Breast epithelium (tissue), 3 donors: ENCODE measurements around the gene RFLNA.

Experiments used
- POLR2A ChIP-seq: fragments of 450-650 bp; IDR thresholded peaks from one replicate; pipeline ENCODE4 v1.6.1; 2016; ENCODE audit warnings: antibody characterized with exemption, mild to moderate bottlenecking, moderate library complexity
- POLR2AphosphoS5 ChIP-seq, 3 donors: sonication (generic); formaldehyde crosslinking; IDR thresholded peaks; one replicate each; pipeline ENCODE4 v1.6.1; 2017; ENCODE audit warnings: antibody characterized with exemption in 3 of 3
- TF ChIP-seq, protein P1 (sequence below), 3 donors: fragments of 450-650 bp; IDR thresholded peaks; one replicate each; pipeline ENCODE4 v1.5.1; 2016 to 2017; ENCODE audit warnings: antibody characterized with exemption in 3 of 3, mild to moderate bottlenecking in 3 of 3, moderate library complexity in 3 of 3

DNA sequence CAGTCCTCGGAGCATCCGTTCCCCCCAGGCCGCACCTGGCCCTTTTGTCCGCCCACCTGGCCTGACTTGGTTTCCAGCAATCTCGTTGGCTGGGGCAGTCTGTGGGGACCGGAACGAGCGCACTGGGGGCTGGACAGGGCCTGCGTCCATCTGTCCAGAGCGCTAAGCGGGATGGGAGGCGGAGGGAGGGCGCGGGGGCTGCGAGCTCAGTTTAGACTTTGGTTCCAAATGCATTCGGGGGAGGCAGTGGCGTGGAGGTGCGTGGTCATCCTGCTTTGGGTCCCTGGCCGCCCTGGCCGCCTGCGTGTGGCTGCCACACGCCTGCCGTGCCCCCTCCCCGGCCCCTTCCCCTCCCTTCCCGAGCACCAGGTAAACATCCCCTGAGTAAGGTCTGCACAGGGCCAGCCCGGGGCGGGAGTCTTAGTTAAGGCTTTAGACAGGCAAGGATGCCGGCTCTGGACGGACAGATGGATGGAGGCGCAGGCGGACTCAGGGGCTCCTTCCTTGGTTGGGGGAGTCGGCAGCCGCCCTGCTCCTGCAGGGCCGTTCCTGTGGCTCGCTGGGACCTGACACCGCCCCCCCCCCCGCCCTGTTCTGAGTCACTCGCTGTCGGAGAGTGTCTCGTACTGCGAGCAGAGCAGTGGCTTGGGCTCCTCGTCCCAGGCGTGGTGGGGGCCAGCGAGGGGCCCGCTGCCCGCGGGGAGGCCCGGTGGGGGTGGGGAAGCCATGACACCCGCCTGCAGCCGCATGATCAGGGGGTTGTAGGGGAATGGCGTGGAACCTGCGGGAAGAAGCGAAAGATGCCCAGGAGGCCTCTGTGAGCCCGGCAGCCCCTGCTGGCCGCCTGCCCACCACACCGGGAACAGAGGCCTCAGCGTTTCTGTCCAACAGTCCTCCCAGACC is 30.2 kb downstream of the RFLNA start:
- TF ChIP-seq, protein P1, sequence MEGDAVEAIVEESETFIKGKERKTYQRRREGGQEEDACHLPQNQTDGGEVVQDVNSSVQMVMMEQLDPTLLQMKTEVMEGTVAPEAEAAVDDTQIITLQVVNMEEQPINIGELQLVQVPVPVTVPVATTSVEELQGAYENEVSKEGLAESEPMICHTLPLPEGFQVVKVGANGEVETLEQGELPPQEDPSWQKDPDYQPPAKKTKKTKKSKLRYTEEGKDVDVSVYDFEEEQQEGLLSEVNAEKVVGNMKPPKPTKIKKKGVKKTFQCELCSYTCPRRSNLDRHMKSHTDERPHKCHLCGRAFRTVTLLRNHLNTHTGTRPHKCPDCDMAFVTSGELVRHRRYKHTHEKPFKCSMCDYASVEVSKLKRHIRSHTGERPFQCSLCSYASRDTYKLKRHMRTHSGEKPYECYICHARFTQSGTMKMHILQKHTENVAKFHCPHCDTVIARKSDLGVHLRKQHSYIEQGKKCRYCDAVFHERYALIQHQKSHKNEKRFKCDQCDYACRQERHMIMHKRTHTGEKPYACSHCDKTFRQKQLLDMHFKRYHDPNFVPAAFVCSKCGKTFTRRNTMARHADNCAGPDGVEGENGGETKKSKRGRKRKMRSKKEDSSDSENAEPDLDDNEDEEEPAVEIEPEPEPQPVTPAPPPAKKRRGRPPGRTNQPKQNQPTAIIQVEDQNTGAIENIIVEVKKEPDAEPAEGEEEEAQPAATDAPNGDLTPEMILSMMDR (IDR thresholded peaks at IDR 0.05): no peak
- no peak for TF ChIP-seq POLR2AphosphoS5 (IDR thresholded peaks at IDR 0.05)
- TF ChIP-seq POLR2A: no peak
